GM21526 (cell line): Measurements from ENCODE around the gene SMG7.

Source experiments
- ATAC-seq: cut with Tn5 transposase; IDR thresholded peaks from one replicate; pipeline ENCODE4 v1.9.1; 2021; ENCODE audit warnings: moderate library complexity; ENCODE audit not compliant: unreplicated experiment, low FRiP score

The SMG7 gene

DNA sequence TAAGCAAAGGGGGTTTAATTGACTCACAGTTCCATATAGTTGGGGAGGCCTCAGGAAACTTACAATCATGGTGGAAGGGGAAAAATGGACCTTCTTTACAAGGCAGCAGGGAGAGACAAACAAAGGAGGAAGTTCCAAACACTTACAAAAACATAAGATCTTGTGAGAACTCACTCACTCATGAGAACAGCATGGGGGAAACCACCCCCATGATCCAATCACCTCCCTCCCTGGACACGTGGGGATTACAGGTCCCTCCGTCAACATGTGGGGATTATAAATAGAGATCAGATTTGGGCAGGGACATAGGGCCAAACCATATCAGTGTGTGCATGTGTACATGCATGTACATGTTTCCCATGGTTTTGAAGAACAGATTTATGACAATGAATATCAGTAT is 5.5 kb upstream of the SMG7 start:
- ATAC-seq, result no peak

GRCh38 chr1:183467687-183468086 is 4.6 kb upstream of the SMG7 start:
- ATAC-seq, result no peak

- peak; percentile 39 for ATAC-seq
Measured at GRCh38 chr1:183470147-183470960, 1.9 kb upstream of the SMG7 start.

- peak; percentile 23 for ATAC-seq
Measured at GRCh38 chr1:183470961-183471742, 1.1 kb upstream of the SMG7 start.

- ATAC-seq, result peak; percentile 36
Measured at GRCh38 chr1:183471743-183472487, 384 bp upstream of the SMG7 start.

DNA sequence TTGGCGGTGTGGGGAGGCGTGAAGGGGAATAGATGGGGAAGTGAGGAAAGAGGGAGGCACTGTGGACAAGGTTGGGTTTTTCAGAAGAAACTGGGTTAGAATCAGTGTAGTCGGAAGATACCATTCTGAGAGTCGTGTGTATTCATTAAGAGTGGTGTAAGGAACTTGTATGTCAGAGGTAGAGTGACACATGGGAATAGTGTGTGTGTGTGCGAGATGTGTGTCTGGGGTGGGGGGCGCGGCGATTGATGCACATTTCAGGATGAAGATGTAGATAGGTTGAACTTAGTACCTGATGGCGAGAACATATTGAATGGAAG is 878 bp downstream of the SMG7 start:
- ATAC-seq, result no peak

DNA sequence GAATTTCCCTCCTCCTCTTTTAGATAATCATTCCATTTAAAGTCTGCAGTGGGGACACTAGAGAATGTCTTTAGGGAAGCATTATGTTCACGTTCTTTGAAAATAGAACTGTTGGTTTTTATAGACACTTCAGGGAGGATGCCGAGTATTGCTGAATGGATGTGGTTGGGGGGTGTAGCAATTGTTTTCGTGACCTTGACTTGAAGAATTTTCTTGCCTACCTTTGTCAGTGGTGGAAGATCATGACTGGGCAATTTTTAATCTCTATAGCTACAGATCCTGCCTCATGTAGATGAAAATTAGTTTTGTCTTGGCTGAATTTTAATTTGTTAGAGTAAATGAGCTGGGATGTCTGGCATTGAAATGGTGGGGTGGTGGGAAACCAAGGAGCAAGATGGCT is 3.8 kb downstream of the SMG7 start:
- no peak for ATAC-seq

DNA sequence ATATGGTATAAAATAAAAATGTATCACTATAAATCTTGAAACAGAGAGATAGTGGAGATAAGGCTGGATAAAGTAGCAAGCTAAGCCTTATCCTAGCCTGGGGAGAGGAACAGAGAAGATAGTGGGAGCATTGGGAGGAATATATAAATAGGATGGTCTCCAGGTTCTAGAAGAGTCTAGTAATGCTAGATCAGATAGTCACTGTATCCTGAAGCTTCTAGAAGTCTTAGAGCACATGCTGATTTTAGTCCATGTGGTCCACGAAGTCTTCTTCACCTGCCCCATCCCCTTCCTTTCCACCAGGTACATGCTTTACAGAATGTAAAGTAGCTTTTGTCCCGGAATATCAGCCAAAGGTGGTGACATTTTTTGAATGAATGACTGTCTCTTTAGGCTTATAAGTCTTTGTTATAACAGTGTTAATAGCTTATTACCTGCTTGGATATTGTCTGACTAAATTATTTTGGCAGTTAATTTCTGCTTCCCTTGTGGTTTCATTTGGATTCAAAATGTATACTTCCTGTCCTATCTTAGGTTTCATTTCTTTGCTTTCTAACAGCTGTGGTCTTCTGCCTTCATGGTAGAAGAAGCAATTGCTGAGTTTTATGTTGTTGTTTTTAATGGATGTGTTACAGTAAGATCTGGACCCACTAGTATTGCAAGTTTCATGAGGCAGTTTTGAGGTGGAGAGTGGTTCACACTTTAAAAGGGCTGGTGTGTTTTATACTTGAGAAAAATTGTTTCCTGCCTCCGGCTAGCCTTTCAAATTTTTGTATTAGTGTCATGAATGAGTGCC is 5.9 kb downstream of the SMG7 start:
- peak; percentile 51 for ATAC-seq

- ATAC-seq, result peak; percentile 64
Measured at GRCh38 chr1:183480971-183481441, 8.7 kb downstream of the SMG7 start.

- ATAC-seq, result no peak
Measured at GRCh38 chr1:183483224-183483623, 10.9 kb downstream of the SMG7 start.

DNA sequence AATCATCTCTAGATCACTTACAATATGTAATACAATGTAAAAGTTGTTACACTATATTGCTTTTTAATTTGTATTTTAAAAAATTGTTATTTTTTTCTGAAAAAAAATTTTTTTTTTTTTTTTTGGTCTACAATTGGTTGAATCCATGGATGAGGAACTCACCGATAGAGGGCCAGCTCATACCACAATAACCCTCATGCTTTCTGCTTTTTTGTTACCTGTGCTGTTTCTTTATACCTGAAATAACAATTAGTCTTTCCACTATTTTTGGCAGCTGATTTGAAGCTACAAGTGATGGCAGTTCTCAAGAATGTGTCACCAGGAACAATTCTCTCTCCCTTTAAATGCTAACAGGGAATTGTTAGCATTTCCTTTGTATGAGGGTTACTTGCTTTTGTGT is 12.0 kb downstream of the SMG7 start:
- no peak for ATAC-seq

GRCh38 chr1:183484851-183485250 is 12.6 kb downstream of the SMG7 start:
- no peak for ATAC-seq

GRCh38 chr1:183487674-183488442 is 15.6 kb downstream of the SMG7 start:
- ATAC-seq, result no peak

DNA sequence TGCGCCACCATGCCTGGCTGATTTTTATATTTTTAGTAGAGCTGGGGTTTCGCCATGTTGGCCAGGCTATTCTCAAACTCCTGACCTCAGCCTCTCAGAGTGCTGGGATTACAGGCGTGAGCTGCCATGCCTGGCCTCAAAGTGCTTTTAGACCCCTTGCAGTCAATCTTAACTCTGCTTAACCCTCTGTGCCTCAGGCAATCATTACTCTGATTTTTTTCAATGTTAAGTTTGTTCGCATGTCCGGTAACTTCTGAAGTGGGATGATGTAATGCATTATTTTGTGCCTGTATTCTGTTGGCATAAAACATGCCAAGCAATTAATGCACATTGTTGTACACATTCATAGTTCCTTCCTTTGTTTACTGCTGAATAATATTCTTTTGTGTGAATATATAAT is 18.6 kb downstream of the SMG7 start:
- no peak for ATAC-seq

- no peak for ATAC-seq
Measured at GRCh38 chr1:183493540-183494245, 21.4 kb downstream of the SMG7 start.

- no peak for ATAC-seq
Measured at GRCh38 chr1:183495420-183495819, 23.1 kb downstream of the SMG7 start.

DNA sequence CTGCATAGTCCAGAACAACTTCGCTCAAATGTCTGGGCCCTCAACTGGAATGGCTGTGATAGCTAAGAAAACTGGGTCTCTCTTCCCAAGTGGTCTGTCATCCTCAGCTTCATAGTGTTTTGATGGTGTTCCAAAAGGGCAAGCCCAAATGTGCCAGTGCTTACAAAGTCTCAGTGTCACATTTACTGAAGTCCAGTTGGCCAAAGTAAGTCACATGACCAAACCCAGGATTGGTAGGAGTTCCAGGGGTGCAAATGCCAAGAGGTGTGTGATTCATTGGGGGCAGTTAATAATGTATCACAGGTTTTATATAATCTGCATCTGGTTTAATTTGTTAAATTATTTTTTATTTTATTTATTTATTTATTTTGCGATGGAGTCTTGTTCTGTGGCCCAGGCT is 24.9 kb downstream of the SMG7 start:
- no peak for ATAC-seq

DNA sequence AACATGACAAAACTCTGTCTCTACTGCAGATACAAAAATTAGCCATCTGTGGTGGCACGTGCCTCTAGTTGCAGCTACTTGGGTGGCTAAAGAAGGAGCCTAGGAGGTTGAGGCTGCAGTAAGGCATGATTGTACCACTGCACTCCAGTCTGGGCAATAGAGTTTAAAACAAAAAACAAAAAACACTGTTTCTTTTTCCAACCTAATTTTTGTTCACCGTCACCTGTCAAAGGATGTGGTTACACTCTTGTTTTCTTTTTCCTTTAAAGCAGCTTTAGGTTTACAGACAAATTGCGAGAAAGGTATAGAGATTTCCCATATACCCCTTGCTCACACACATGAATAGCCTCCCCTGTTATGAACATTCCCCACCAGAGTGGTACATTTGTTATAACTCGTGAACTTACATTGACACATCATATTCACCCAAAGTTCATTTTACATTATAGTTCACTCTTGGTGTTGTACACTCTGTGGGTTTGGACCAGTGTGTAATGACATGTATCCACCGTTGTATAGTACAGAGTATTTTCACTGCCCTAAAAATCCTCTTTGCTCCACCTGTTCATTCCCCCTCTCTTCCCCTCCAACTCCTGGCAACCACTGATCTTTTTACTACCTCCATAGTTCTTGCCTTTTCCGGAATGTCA is 26.2 kb downstream of the SMG7 start:
- ATAC-seq, result no peak
